ENCODE results near the gene VIPR2. TPM values are rescaled to one million over a fixed set of nuclear protein-coding genes. Genes with fewer than 3 reads are reported as not detected.

Gene VIPR2
- total RNA-seq, 4 donors from 2014 or later, result 0.53 to 2.5 (median 1.8) TPM

- Histone ChIP-seq H3K9me3 (no peaks in the 10 kb centered on the region), H3K4me1 (no peaks in the 10 kb centered on the region), H3K4me3 (no peak overlapping the region), H3K36me3 (no peaks in the 10 kb centered on the region), H3K27ac (no peak overlapping the region), H3K27me3 (no peaks in the 10 kb centered on the region)
- DNase-seq, result peak in 2 of 3 donors; percentile 10 to 21
- TF ChIP-seq POLR2A (IDR thresholded peaks at IDR 0.05), result no peak
- TF ChIP-seq, protein P1, sequence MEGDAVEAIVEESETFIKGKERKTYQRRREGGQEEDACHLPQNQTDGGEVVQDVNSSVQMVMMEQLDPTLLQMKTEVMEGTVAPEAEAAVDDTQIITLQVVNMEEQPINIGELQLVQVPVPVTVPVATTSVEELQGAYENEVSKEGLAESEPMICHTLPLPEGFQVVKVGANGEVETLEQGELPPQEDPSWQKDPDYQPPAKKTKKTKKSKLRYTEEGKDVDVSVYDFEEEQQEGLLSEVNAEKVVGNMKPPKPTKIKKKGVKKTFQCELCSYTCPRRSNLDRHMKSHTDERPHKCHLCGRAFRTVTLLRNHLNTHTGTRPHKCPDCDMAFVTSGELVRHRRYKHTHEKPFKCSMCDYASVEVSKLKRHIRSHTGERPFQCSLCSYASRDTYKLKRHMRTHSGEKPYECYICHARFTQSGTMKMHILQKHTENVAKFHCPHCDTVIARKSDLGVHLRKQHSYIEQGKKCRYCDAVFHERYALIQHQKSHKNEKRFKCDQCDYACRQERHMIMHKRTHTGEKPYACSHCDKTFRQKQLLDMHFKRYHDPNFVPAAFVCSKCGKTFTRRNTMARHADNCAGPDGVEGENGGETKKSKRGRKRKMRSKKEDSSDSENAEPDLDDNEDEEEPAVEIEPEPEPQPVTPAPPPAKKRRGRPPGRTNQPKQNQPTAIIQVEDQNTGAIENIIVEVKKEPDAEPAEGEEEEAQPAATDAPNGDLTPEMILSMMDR (IDR thresholded peaks at IDR 0.05), result no peak
Observed at GRCh38 chr7:159122276-159122675, 22.4 kb downstream of the VIPR2 start.

DNA sequence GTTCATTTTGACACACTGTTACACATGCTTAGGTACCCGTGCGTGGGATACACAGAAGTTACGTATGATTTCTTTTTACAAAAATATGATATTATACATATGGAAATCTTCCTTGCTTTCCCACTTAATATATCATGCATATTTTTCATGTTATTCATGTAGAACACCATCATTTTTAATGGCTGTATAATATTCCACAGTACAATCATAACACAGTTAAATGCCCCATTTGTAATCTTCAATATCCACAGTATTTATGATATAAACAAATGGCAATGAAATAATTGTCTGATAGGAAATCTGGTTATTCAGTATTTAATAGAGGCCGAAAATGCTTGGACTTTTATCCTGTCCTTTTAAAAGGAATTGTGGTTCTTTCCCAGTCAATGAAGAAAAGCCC is 23.2 kb downstream of the VIPR2 start:
- Histone ChIP-seq H3K27me3 (no peaks in the 10 kb centered on the region), H3K27ac (no peak overlapping the region)
- TF ChIP-seq, protein P1 (IDR thresholded peaks at IDR 0.05), result no peak
- TF ChIP-seq POLR2A (IDR thresholded peaks at IDR 0.05), result no peak

DNA sequence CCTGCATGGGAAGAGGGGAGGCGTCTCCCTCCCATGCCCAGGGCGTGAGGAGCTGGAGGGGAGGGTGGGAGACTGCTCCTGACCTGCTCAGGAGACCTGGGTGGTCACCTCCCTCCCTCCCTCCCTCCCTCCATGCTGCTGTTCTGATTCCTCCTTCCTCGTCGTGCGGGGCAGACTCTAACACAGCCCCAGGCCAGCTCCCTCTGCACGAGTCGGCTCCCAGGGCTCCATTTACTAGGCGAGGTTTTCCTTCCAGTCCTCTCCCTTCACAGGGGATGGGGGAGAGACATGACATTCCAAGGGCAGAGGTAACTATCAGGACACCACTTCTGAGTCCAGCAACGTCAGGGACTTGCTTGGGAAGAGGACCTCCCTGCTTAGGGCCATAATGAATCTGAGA is 23.6 kb downstream of the VIPR2 start:
- TF ChIP-seq POLR2A (IDR thresholded peaks at IDR 0.05), result no peak
- TF ChIP-seq, protein P1 (IDR thresholded peaks at IDR 0.05), result no peak
- Histone ChIP-seq H3K4me1 (no peaks in the 10 kb centered on the region), H3K4me3 (no peak overlapping the region), H3K9me3 (no peaks in the 10 kb centered on the region), H3K36me3 (no peaks in the 10 kb centered on the region), H3K27ac (no peak overlapping the region), H3K27me3 (no peaks in the 10 kb centered on the region)
- peak in 1 of 3 donors; percentile 17 for DNase-seq

More for the DNA sequence above, 23.2 kb downstream of the VIPR2 start:
- Histone ChIP-seq H3K36me3 (no peaks in the 10 kb centered on the region), H3K4me3 (no peak overlapping the region), H3K9me3 (no peaks in the 10 kb centered on the region), H3K4me1 (no peaks in the 10 kb centered on the region)
- no peak for DNase-seq

DNA sequence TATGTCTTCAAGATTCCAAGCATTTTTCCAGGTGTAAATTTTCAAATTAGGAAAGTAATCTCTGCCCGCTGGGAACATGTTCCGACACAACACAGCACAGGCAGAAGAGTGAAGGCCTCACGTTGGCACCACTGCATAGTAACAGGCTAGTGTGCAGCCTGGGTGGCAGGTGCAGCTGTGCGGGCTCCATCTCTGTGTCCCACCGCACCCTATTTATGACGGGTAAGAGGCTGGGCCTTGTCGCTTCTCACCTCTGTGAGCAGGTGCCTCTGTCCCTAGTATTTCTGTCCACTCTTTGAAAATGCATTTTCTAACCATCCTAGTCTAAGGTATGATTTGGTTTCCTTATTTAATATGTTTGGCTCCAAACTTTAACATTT is 24.1 kb downstream of the VIPR2 start:
- Histone ChIP-seq H3K9me3 (no peaks in the 10 kb centered on the region), H3K36me3 (no peaks in the 10 kb centered on the region), H3K27me3 (no peaks in the 10 kb centered on the region), H3K27ac (no peak overlapping the region), H3K4me1 (no peaks in the 10 kb centered on the region), H3K4me3 (no peak overlapping the region)
- DNase-seq, result peak in 2 of 3 donors; percentile 18
- TF ChIP-seq, protein P1 (IDR thresholded peaks at IDR 0.05), result no peak
- no peak for TF ChIP-seq POLR2A (IDR thresholded peaks at IDR 0.05)

GRCh38 chr7:159119851-159120539 is 24.7 kb downstream of the VIPR2 start:
- DNase-seq, result peak in 2 of 3 donors; percentile 24 to 35
- no peak for TF ChIP-seq POLR2A (IDR thresholded peaks at IDR 0.05)
- TF ChIP-seq, protein P1 (IDR thresholded peaks at IDR 0.05), result no peak
- Histone ChIP-seq H3K27ac (no peak overlapping the region), H3K27me3 (no peaks in the 10 kb centered on the region), H3K4me3 (no peak overlapping the region), H3K36me3 (no peaks in the 10 kb centered on the region), H3K9me3 (no peaks in the 10 kb centered on the region), H3K4me1 (peaks cover 0 to 2% (median 0%) of the 10 kb centered on the region in 4 donors)
